SKM-1 treated with dmso at 0.1 percent for 144 hours (cell line): ENCODE data around the gene VASH1.
"Not testable (repeated sequence)": the region's sequence is repeated elsewhere in the genome, so short reads cannot be mapped to it uniquely, and the experiment has no call there.

Experiments used
- DNase-seq: peaks from one replicate; lab custom pipeline; 2025; ENCODE audit not compliant: unreplicated experiment; lab: John Stamatoyannopoulos, UW

VASH1 gene

GRCh38 chr14:76761136-76761959 is at the start of gene VASH1:
Gene VASH1, plus strand, starts transcription at chr14:76761468. Its CDS starts 1,354 bp downstream, at chr14:76762822.
- peak; percentile 17 for DNase-seq

- DNase-seq, result no peak
Measured at GRCh38 chr14:76713121-76713520, 48.1 kb upstream of the VASH1 start.

- no peak for DNase-seq
Measured at GRCh38 chr14:76714470-76714869, 46.8 kb upstream of the VASH1 start.

GRCh38 chr14:76715101-76715500 is 46.2 kb upstream of the VASH1 start:
- no peak for DNase-seq

GRCh38 chr14:76715511-76716081 is 45.7 kb upstream of the VASH1 start:
- DNase-seq, result no peak

- no peak for DNase-seq
Measured at GRCh38 chr14:76716285-76716684, 45.0 kb upstream of the VASH1 start.

GRCh38 chr14:76717508-76718290 is 43.6 kb upstream of the VASH1 start:
- DNase-seq, result no peak

GRCh38 chr14:76718306-76719040 is 42.8 kb upstream of the VASH1 start:
- no peak for DNase-seq

GRCh38 chr14:76719666-76720065 is 41.6 kb upstream of the VASH1 start:
- no peak for DNase-seq

GRCh38 chr14:76720382-76720813 is 40.9 kb upstream of the VASH1 start:
- DNase-seq, result peak; percentile 48

GRCh38 chr14:76721506-76721905 is 39.8 kb upstream of the VASH1 start:
- DNase-seq, result not testable (repeated sequence)

GRCh38 chr14:76724651-76725550 is 36.4 kb upstream of the VASH1 start:
- no peak for DNase-seq

GRCh38 chr14:76726551-76726970 is 34.7 kb upstream of the VASH1 start:
- DNase-seq, result no peak

- DNase-seq, result no peak
Measured at GRCh38 chr14:76727384-76727783, 33.9 kb upstream of the VASH1 start.

- DNase-seq, result no peak
Measured at GRCh38 chr14:76727901-76728300, 33.4 kb upstream of the VASH1 start.

GRCh38 chr14:76729258-76729657 is 32.0 kb upstream of the VASH1 start:
- DNase-seq, result no peak

- DNase-seq, result no peak
Measured at GRCh38 chr14:76729953-76730505, 31.2 kb upstream of the VASH1 start.

- DNase-seq, result not testable (repeated sequence)
Measured at GRCh38 chr14:76734501-76734900, 26.8 kb upstream of the VASH1 start.

GRCh38 chr14:76736514-76736913 is 24.8 kb upstream of the VASH1 start:
- DNase-seq, result no peak

- DNase-seq, result no peak
Measured at GRCh38 chr14:76741074-76741473, 20.2 kb upstream of the VASH1 start.
